CD4-positive, alpha-beta T cell (primary cell): ENCODE results near the gene C20orf96. TPM values are rescaled to one million over a fixed set of nuclear protein-coding genes. Genes with fewer than 3 reads are reported as not detected.

Experiments
- ATAC-seq: fragments of 200-7000 bp; cut with Tn5 transposase; one replicate; pipeline ENCODE4 v1.10.0; 2022; ENCODE audit warnings: mild to moderate bottlenecking; ENCODE audit not compliant: poor library complexity
- CTCF ChIA-PET: fragments of 350-600 bp; sonication (Branson Sonifier 250); formaldehyde crosslinking; loops from one replicate; lab custom pipeline; 2021; ENCODE audit warnings: antibody characterized with exemption, inconsistent platforms; lab: Charles Lee
- POLR2A ChIA-PET: fragments of 350-600 bp; sonication (Branson Sonifier 250); formaldehyde crosslinking; loops from one replicate; lab custom pipeline; 2021; ENCODE audit warnings: antibody characterized with exemption, inconsistent platforms; lab: Charles Lee
- DNase-seq, 14 experiments: peaks; one replicate each; pipeline ENCODE4 v3.0.0-alpha.2; 2013 to 2020; ENCODE audit warnings: mixed read lengths in 2 of 14
- H3K27ac ChIP-seq, 2 donors: one replicate each; pipeline versions ENCODE4 v1.5.1 to v1.7.0; 2013; ENCODE audit warnings: low read length in 2 of 2, low read depth in 1 of 2, mild to moderate bottlenecking in 1 of 2
- H3K27me3 ChIP-seq, 2 experiments: 1 replicate in 1 of 2; 2 replicates in 1 of 2; pipeline versions ENCODE4 v1.6.1 to v1.7.0; 2013; ENCODE audit warnings: low read length in 2 of 2, control low read depth in 1 of 2, mild to moderate bottlenecking in 1 of 2, moderate library complexity in 1 of 2; ENCODE audit not compliant: insufficient read depth in 2 of 2, control insufficient read depth in 1 of 2
- H3K36me3 ChIP-seq: one replicate; pipeline ENCODE4 v1.6.1; 2013; ENCODE audit warnings: low read length, control low read depth; ENCODE audit not compliant: insufficient read depth
- H3K4me1 ChIP-seq: one replicate; pipeline ENCODE4 v1.6.1; 2013; ENCODE audit warnings: low read length, control low read depth; ENCODE audit not compliant: insufficient read depth
- H3K4me3 ChIP-seq: one replicate; pipeline ENCODE4 v1.5.1; 2013; ENCODE audit warnings: mild to moderate bottlenecking, low read length, moderate library complexity
- H3K9me3 ChIP-seq, 2 experiments: 1 replicate in 1 of 2; 2 replicates in 1 of 2; pipeline versions ENCODE4 v1.6.1 to v1.7.0; 2013; ENCODE audit warnings: low read length in 2 of 2, mild to moderate bottlenecking in 2 of 2, control low read depth in 1 of 2, moderate library complexity in 1 of 2; ENCODE audit not compliant: control insufficient read depth in 1 of 2, insufficient read depth in 1 of 2
- H3K27ac Mint-ChIP-seq: one replicate; pipeline ENCODE4 v1.8.0; 2020; ENCODE audit warnings: mixed read lengths
- H3K27me3 Mint-ChIP-seq: one replicate; pipeline ENCODE4 v1.8.0; 2021; ENCODE audit warnings: mixed read lengths
- H3K36me3 Mint-ChIP-seq: one replicate; pipeline ENCODE4 v1.8.0; 2021; ENCODE audit warnings: low read depth, mixed read lengths
- H3K4me1 Mint-ChIP-seq: one replicate; pipeline ENCODE4 v1.8.0; 2021; ENCODE audit warnings: low read depth, mixed read lengths
- H3K4me3 Mint-ChIP-seq: one replicate; pipeline ENCODE4 v1.8.0; 2020; ENCODE audit warnings: mild to moderate bottlenecking, mixed read lengths
- H3K9me3 Mint-ChIP-seq: one replicate; pipeline ENCODE4 v1.8.0; 2020; ENCODE audit warnings: mixed read lengths
- intact Hi-C, 2 experiments: fragments of 100-400 bp; cut with DNase I in 1 of 2; cut with micrococcal nuclease in 1 of 2; formaldehyde crosslinking; loops; one replicate each; pipeline versions ENCODE4 v1.15.1 to v1.9.0; 2023 to 2025; cut with DNase I, micrococcal nuclease
- total RNA-seq, 174 experiments: library from RNA in 2 of 174; stranded (reverse) in 2 of 174; gene quantifications; one replicate each; pipeline ENCODE4 v1.2.3 and lab custom pipeline; 2021 to 2026
- TF ChIP-seq, protein P1 (sequence below): fragments of 200-600 bp; IDR thresholded peaks from one replicate; pipeline ENCODE4 v1.8.0; 2022; ENCODE audit warnings: antibody characterized with exemption, mild to moderate bottlenecking

Gene C20orf96
- total RNA-seq, 2 experiments from 2014 or later = 2.4 to 3.3 TPM

DNA sequence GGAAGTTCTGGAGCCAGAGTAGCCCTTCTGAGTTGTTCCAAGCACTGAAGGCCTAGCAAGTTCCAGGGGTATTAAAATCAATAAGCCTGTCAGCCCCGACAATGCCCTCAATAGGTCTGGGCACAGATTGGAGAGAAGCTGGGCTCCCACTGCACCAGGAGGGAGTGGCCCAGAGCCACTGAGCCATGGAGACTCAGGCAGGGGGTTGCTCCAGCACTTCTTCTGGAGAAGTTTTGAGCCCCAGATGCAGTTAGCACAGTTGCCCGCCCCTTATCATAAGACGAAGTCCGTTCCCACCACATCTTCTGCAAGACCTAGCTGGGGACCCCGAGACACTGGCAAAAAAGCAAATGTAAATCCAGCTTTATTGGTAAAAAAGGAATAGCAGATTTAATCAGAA, 20.0 kb downstream of the C20orf96 start:
- POLR2A ChIA-PET = no interaction called here
- intact Hi-C loops = no loop called here
- DNase-seq = no peak
- no peak overlapping the region for H3K4me3 ChIP-seq
- H3K36me3 ChIP-seq = no peaks in the 10 kb centered on the region
- H3K9me3 ChIP-seq = no peaks in the 10 kb centered on the region
- peaks cover 8% of the 10 kb centered on the region for H3K4me1 ChIP-seq
- CTCF ChIA-PET = no interaction called here
- TF ChIP-seq, protein P1, sequence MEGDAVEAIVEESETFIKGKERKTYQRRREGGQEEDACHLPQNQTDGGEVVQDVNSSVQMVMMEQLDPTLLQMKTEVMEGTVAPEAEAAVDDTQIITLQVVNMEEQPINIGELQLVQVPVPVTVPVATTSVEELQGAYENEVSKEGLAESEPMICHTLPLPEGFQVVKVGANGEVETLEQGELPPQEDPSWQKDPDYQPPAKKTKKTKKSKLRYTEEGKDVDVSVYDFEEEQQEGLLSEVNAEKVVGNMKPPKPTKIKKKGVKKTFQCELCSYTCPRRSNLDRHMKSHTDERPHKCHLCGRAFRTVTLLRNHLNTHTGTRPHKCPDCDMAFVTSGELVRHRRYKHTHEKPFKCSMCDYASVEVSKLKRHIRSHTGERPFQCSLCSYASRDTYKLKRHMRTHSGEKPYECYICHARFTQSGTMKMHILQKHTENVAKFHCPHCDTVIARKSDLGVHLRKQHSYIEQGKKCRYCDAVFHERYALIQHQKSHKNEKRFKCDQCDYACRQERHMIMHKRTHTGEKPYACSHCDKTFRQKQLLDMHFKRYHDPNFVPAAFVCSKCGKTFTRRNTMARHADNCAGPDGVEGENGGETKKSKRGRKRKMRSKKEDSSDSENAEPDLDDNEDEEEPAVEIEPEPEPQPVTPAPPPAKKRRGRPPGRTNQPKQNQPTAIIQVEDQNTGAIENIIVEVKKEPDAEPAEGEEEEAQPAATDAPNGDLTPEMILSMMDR = no peak
- no peak for ATAC-seq
- H3K27ac ChIP-seq = no peak overlapping the region
- peaks cover 4% of the 10 kb centered on the region for H3K27me3 Mint-ChIP-seq
- H3K4me3 Mint-ChIP-seq = no peak overlapping the region
- H3K4me1 Mint-ChIP-seq = peaks cover 10% of the 10 kb centered on the region
- H3K27ac Mint-ChIP-seq = no peak overlapping the region
- H3K27me3 ChIP-seq = no peaks in the 10 kb centered on the region
- no peaks in the 10 kb centered on the region for H3K9me3 Mint-ChIP-seq
- no peaks in the 10 kb centered on the region for H3K36me3 Mint-ChIP-seq

DNA sequence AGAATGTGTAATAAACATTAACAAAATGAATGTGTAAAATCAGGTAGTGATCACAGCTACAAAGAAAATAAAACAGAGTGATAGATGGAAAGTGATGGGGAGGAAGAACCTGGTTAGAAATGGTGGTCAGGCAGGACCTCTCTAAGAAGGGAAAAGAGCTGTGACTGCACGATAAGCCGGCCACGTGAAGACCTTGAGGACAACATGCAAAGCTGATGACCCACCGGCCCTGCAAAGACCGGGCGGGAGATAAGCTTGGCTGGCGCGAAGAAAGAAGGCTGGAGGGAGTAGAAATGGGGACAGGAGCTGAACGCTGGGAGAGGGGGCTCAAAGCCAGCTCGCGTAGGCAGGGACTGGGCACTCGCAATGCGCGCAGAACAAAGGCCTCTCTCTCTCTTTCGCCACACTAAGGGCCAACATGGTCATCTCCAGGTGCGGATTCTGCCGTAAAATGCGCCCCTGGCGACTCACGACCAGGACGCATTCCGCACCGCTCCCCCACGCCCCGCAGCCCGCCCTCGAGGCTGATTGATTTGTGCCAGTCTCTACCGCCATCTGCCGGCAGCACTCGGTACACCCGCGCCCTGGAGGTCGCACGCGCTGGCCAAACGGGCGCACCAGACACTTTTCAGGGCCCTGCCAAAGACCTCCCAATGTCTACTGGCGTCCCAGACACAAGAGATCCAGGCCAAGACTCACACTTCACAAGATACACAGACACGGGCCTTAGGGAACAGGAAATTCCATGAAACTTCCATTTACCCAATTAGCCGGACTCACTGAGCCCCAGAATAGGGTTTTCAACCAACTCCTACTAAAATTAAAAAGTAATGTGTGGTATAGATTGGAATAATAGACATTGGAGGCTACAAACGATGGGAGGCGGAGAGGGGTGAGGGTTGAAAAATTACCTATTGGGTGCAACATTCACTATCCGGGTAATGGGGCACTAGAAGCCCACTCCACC, 23.7 kb downstream of the C20orf96 start:
- ChIA-PET POLR2A (interaction anchor here (0.9 to 1.1 kb wide), 3 partner anchors 9 to 31 kb away, joined by 3 to 6 read pairs (median 5); no protein-coding TSS in a partner anchor), CTCF (interaction anchor here (0.6 to 3.2 kb wide), 6 partner anchors 28 to 63 kb away, joined by 3 to 38 read pairs (median 4); partner anchors contain the start of gene ZCCHC3)
- DNase-seq (peak; percentile 82 to 94 (median 87)), ATAC-seq (peak; percentile 100)
- Histone ChIP-seq H3K9me3 (no peaks in the 10 kb centered on the region), H3K36me3 (no peaks in the 10 kb centered on the region), H3K27ac (no peak overlapping the region), H3K4me3 (peak overlapping the region; percentile 57), H3K4me1 (peaks cover 8% of the 10 kb centered on the region), H3K27me3 (no peaks in the 10 kb centered on the region)
- TF ChIP-seq, protein P1 = peak; percentile 96
- H3K9me3 Mint-ChIP-seq = no peaks in the 10 kb centered on the region
- no peaks in the 10 kb centered on the region for H3K36me3 Mint-ChIP-seq
- H3K4me1 Mint-ChIP-seq = peaks cover 10% of the 10 kb centered on the region
- H3K27me3 Mint-ChIP-seq = peaks cover 4% of the 10 kb centered on the region
- no peak overlapping the region for H3K27ac Mint-ChIP-seq
- intact Hi-C loops = loop anchor here (1.0 to 2.0 kb wide), 3 partner anchors 58 to 64 kb away; no protein-coding TSS in a partner anchor
- H3K4me3 Mint-ChIP-seq = peak overlapping the region; percentile 86

DNA sequence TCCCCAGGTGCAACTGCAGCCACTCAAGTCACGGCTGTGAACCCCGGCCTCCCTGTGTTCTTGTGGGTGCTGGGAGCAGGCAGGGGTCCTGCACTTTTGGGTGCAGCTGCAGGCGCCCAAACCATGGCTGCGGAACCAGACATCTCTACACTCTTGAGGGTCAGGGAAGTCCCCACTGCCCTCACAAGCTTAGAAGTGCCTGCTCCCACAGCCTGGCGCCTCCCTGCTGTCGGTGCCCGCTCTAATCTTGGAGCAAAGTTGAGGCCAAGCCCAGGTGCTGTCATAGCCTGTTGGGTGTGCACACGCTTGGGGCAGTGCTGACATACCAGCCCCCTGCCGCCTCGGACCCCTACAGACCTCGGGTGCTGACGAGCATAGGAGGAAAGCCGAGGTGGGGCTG, 26.8 kb downstream of the C20orf96 start:
- Histone ChIP-seq H3K36me3 (no peaks in the 10 kb centered on the region), H3K27me3 (no peaks in the 10 kb centered on the region), H3K4me3 (no peak overlapping the region), H3K4me1 (peaks cover 8% of the 10 kb centered on the region), H3K27ac (no peak overlapping the region), H3K9me3 (no peaks in the 10 kb centered on the region)
- no peak for DNase-seq
- Mint-ChIP-seq H3K27me3 (peaks cover 4% of the 10 kb centered on the region), H3K27ac (no peak overlapping the region), H3K4me1 (peaks cover 16% of the 10 kb centered on the region), H3K9me3 (no peaks in the 10 kb centered on the region), H3K4me3 (no peak overlapping the region), H3K36me3 (no peaks in the 10 kb centered on the region)
- POLR2A ChIA-PET = no interaction called here
- intact Hi-C loops = no loop called here
- CTCF ChIA-PET = no interaction called here
- TF ChIP-seq, protein P1 = no peak
- ATAC-seq = no peak
